ENCODE measurements around the gene SLC4A4. TPM values are rescaled to one million over a fixed set of nuclear protein-coding genes. Genes with fewer than 3 reads are reported as not detected.
A peak's percentile ranks its signal among the peaks of the same experiment; 100 is the strongest.

The SLC4A4 gene
- total and polyA plus RNA-seq, 2 donors (not counting 1 experiment from before 2014, with no cell fraction given): 12.2 to 33.4 TPM

DNA sequence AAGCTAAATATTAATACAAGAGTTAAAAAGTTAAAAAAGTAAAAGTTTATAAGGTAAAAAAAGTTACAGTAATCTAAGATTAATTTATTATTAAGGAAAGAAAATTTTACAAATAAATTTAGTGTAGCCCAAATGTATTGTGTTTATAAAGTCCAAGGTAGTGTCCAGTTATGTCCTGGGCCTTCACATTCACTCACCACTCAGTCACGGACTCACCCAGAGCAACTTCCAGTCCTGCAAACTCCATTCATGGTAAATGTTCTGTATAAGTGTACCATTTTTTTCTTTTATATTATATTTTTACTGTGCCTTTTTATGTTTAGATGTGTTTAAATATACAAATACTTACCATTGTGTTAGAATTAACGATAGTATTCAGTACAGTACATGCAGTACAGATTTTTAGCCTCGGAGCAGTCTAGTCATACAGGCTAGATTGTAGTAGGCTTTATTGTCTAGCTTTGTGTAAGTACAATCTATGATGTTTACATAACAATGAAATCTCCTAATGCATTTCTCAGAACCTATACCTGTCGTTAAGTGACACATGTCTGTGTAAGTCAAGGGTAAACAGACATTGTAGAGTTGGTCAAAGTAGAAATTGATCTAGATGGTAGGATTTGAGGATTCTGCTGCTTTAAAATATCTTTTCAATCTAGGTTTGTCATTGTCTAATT, 247.4 kb downstream of the SLC4A4 start:
- no peak overlapping the region for H3K27ac ChIP-seq (ENCODE audit: insufficient read depth, low read length)
- H3K9me3 ChIP-seq (ENCODE audit: control insufficient read depth, insufficient read depth, low read depth, low read length): no peaks in the 10 kb centered on the region
- H4K20me1 ChIP-seq (ENCODE audit: control insufficient read depth, extremely low read depth, insufficient read depth, low read length): no peaks in the 10 kb centered on the region
- H3K4me2 ChIP-seq (ENCODE audit: extremely low read depth, insufficient read depth, low read length): no peak overlapping the region
- H3K27me3 ChIP-seq (ENCODE audit: control insufficient read depth, insufficient read depth, low read length): no peaks in the 10 kb centered on the region
- no peaks in the 10 kb centered on the region for H3K4me1 ChIP-seq (ENCODE audit: control insufficient read depth, extremely low read depth, insufficient read depth, low read length)
- no peak overlapping the region for H3K4me3 ChIP-seq (replicated peaks in 1 of 4; ENCODE audit: control extremely low read depth in 1 of 4, insufficient read depth in 1 of 4, low read depth in 3 of 4, low read length in 4 of 4)
- no peaks in the 10 kb centered on the region for H3K79me2 ChIP-seq (ENCODE audit: control insufficient read depth, insufficient read depth, low read length)
- DNase-seq (ENCODE audit: low read depth in 2 of 2): no peak
- H2AFZ ChIP-seq (ENCODE audit: low read length): no peak overlapping the region
- no peaks in the 10 kb centered on the region for H3K36me3 ChIP-seq (ENCODE audit: control insufficient read depth, insufficient read depth, low read length)
- TF ChIP-seq, protein P1, sequence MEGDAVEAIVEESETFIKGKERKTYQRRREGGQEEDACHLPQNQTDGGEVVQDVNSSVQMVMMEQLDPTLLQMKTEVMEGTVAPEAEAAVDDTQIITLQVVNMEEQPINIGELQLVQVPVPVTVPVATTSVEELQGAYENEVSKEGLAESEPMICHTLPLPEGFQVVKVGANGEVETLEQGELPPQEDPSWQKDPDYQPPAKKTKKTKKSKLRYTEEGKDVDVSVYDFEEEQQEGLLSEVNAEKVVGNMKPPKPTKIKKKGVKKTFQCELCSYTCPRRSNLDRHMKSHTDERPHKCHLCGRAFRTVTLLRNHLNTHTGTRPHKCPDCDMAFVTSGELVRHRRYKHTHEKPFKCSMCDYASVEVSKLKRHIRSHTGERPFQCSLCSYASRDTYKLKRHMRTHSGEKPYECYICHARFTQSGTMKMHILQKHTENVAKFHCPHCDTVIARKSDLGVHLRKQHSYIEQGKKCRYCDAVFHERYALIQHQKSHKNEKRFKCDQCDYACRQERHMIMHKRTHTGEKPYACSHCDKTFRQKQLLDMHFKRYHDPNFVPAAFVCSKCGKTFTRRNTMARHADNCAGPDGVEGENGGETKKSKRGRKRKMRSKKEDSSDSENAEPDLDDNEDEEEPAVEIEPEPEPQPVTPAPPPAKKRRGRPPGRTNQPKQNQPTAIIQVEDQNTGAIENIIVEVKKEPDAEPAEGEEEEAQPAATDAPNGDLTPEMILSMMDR (conservative IDR thresholded peaks at IDR 0.05 in 1 of 2, IDR thresholded peaks at IDR 0.05 in 1 of 2; ENCODE audit: low read depth in 1 of 2, low read length in 2 of 2): no peak
- TF ChIP-seq EZH2 (IDR thresholded peaks at IDR 0.05; ENCODE audit: low read length, missing control alignments): no peak
- no peak overlapping the region for H3K9ac ChIP-seq (ENCODE audit: insufficient read depth, low read length)

DNA sequence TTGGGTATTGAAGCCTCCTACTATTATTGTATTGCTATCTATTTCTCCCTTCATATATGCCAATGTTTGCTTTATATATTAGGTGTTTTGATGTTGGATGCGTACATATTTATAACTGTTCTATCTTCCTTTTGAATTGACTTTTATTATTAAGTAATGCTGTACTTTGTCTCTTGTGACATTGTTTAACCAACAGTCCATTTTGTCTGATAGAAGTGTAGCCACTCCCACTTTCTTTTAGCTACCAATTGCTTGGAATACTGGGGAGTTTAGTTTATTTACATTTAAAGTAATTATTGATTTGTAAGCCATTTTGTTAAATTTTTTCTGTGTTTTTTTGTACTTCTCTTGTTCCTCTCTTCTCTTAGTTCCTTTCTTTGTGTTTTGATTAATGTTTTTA, 249.2 kb downstream of the SLC4A4 start:
- Histone ChIP-seq H3K27ac (ENCODE audit: insufficient read depth, low read length) (no peak overlapping the region), H3K27me3 (ENCODE audit: control insufficient read depth, insufficient read depth, low read length) (no peaks in the 10 kb centered on the region), H3K4me3 (replicated peaks in 1 of 4; ENCODE audit: control extremely low read depth in 1 of 4, insufficient read depth in 1 of 4, low read depth in 3 of 4, low read length in 4 of 4) (no peak overlapping the region), H3K79me2 (ENCODE audit: control insufficient read depth, insufficient read depth, low read length) (no peaks in the 10 kb centered on the region), H3K9ac (ENCODE audit: insufficient read depth, low read length) (no peak overlapping the region), H3K4me2 (ENCODE audit: extremely low read depth, insufficient read depth, low read length) (no peak overlapping the region), H3K4me1 (ENCODE audit: control insufficient read depth, extremely low read depth, insufficient read depth, low read length) (no peaks in the 10 kb centered on the region), H3K9me3 (ENCODE audit: control insufficient read depth, insufficient read depth, low read depth, low read length) (no peaks in the 10 kb centered on the region), H2AFZ (ENCODE audit: low read length) (no peak overlapping the region), H4K20me1 (ENCODE audit: control insufficient read depth, extremely low read depth, insufficient read depth, low read length) (no peaks in the 10 kb centered on the region), H3K36me3 (ENCODE audit: control insufficient read depth, insufficient read depth, low read length) (no peaks in the 10 kb centered on the region)
- no peak for DNase-seq (ENCODE audit: low read depth in 2 of 2)
- TF ChIP-seq, protein P1 (conservative IDR thresholded peaks at IDR 0.05 in 1 of 2, IDR thresholded peaks at IDR 0.05 in 1 of 2; ENCODE audit: low read depth in 1 of 2, low read length in 2 of 2): no peak
- TF ChIP-seq EZH2 (IDR thresholded peaks at IDR 0.05; ENCODE audit: low read length, missing control alignments): no peak

DNA sequence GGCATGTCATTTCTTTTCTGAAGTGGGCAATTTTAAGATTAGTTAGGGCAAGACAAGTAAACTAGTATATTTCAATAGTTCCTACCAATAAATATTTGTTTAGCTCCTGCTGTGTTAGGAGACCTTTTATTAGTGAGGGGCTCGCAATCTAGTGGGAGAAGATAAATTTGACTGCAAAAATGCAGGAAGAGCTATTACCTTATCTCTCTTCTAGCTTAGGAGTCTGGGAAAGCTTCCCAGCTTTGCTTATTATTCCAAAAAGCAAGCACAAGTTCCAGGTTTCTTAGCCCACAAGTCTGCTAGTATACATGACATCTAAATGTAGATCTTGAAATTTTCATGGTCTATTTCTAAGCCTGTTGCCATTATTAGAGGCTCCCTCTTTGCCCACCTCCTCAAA, 254.0 kb downstream of the SLC4A4 start:
- Histone ChIP-seq H3K36me3 (ENCODE audit: control insufficient read depth, insufficient read depth, low read length) (no peaks in the 10 kb centered on the region), H3K4me3 (replicated peaks in 1 of 4; ENCODE audit: control extremely low read depth in 1 of 4, insufficient read depth in 1 of 4, low read depth in 3 of 4, low read length in 4 of 4) (no peak overlapping the region), H2AFZ (ENCODE audit: low read length) (no peak overlapping the region), H3K27me3 (ENCODE audit: control insufficient read depth, insufficient read depth, low read length) (no peaks in the 10 kb centered on the region), H4K20me1 (ENCODE audit: control insufficient read depth, extremely low read depth, insufficient read depth, low read length) (no peaks in the 10 kb centered on the region), H3K4me2 (ENCODE audit: extremely low read depth, insufficient read depth, low read length) (no peak overlapping the region), H3K27ac (ENCODE audit: insufficient read depth, low read length) (no peak overlapping the region), H3K4me1 (ENCODE audit: control insufficient read depth, extremely low read depth, insufficient read depth, low read length) (no peaks in the 10 kb centered on the region), H3K79me2 (ENCODE audit: control insufficient read depth, insufficient read depth, low read length) (no peaks in the 10 kb centered on the region), H3K9me3 (ENCODE audit: control insufficient read depth, insufficient read depth, low read depth, low read length) (no peaks in the 10 kb centered on the region), H3K9ac (ENCODE audit: insufficient read depth, low read length) (no peak overlapping the region)
- peak in 1 of 2 donors; percentile 32 for DNase-seq (ENCODE audit: low read depth in 2 of 2)
- no peak for TF ChIP-seq EZH2 (IDR thresholded peaks at IDR 0.05; ENCODE audit: low read length, missing control alignments)
- TF ChIP-seq, protein P1 (conservative IDR thresholded peaks at IDR 0.05 in 1 of 2, IDR thresholded peaks at IDR 0.05 in 1 of 2; ENCODE audit: low read depth in 1 of 2, low read length in 2 of 2): no peak

Data from fibroblast of lung (primary cell).